ENCODE measurements around the gene SERINC3.

The SERINC3 gene

GRCh38 chr20:44461142-44461802 lies 60.6 kb downstream of the SERINC3 start:
- no peak for FAIRE-seq

GRCh38 chr20:44460795-44461141 lies 61.1 kb downstream of the SERINC3 start:
- no peak for FAIRE-seq

GRCh38 chr20:44459271-44459670 lies 62.6 kb downstream of the SERINC3 start:
- FAIRE-seq: no peak

- FAIRE-seq: no peak
Measured at GRCh38 chr20:44457016-44457415, 64.9 kb downstream of the SERINC3 start.

GRCh38 chr20:44456611-44457010 lies 65.3 kb downstream of the SERINC3 start:
- FAIRE-seq: no peak

- no peak for FAIRE-seq
Measured at GRCh38 chr20:44455126-44455525, 66.7 kb downstream of the SERINC3 start.

GRCh38 chr20:44454306-44454963 lies 67.4 kb downstream of the SERINC3 start:
- FAIRE-seq: no peak

GRCh38 chr20:44450903-44451450 lies 70.9 kb downstream of the SERINC3 start:
- no peak for FAIRE-seq

- no peak for FAIRE-seq
Measured at GRCh38 chr20:44450281-44450889, 71.5 kb downstream of the SERINC3 start.

- no peak for FAIRE-seq
Measured at GRCh38 chr20:44449864-44450263, 72.0 kb downstream of the SERINC3 start.

GRCh38 chr20:44448753-44449546 lies 72.9 kb downstream of the SERINC3 start:
- no peak for FAIRE-seq

- no peak for FAIRE-seq
Measured at GRCh38 chr20:44447827-44448419, 73.9 kb downstream of the SERINC3 start.
